Activated T-cell treated with anti-CD3 and anti-CD28 coated beads for 48 hours (primary cell): Measurements from ENCODE around the gene NANOS1.

Experiments used
- DNase-seq: peaks from one replicate; pipeline ENCODE4 v3.0.0-alpha.2; 2020; ENCODE audit warnings: low read depth

The NANOS1 gene

DNA sequence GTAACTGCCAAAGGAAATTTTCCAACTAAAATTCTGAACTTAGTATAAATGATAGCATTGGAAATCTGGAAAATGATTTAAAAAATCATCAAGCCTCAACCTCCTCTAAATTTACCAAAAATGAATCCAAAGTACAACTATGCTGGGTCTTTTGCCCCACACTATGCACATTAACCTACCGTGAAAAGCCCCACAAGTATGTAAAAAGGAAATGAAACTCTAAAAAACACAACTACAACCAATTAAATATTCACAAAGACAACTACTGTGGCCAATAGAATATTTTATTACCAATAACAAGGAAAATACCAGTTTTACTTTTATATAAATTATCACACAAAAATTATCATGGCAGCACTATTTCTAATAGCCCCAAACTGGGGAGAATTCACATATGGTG is 31.8 kb downstream of the NANOS1 start:
- no peak for DNase-seq

DNA sequence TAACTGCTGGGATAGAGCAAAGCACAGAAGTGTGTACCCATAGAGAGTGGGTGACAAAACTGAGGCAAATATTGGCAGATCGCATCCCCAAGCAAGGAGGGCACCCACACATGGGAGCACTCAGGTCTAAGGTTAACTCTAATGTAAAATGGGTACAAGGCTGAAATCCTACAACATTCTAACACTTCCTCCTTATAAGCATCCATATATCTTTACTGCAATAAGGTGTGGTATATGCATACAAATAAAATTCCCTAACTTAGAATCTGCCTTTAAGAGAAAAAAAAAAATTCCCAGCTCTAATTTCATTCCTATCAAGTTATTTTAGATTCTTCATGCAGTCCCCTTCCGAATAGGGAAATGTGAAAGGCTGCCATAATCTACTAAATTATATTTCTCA is 32.4 kb downstream of the NANOS1 start:
- no peak for DNase-seq

DNA sequence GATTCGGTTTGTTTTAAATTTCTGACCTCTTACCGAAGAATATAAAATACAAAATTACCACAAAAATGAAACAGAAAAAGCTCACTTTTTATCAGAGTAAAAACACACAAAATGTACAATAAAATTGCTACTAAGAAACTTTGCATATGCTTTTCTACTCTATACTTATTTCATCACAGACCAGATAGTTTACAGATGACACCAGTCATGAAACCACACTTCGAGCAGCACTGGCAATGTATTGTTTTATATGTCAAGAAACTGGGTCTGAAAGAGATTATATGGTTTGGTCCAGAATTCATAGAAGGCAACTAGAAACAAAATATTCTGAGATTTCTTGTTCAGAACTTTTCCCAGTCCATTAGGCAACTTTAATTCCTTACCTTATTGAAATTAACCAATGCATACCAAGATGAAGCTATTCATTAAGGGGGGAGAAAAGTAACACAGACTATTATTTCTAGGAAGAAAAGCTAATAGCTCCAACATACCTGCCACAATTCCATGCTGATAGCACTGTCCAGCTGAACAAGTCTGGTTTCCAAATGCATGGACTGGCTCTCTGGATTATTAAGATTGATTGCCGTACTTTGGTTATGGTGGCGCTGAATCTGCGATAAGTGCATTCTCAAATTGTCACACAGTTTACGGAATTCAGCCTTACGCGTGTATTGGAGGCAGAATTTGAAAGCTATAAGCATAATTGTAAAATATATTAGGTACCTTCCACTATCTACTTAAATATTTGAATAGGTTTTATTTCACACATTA is 41.1 kb downstream of the NANOS1 start:
- DNase-seq, result no peak

GRCh38 chr10:119073584-119073983 is 44.1 kb downstream of the NANOS1 start:
- DNase-seq, result no peak

GRCh38 chr10:119078422-119079179 is 49.1 kb downstream of the NANOS1 start:
- DNase-seq, result no peak

DNA sequence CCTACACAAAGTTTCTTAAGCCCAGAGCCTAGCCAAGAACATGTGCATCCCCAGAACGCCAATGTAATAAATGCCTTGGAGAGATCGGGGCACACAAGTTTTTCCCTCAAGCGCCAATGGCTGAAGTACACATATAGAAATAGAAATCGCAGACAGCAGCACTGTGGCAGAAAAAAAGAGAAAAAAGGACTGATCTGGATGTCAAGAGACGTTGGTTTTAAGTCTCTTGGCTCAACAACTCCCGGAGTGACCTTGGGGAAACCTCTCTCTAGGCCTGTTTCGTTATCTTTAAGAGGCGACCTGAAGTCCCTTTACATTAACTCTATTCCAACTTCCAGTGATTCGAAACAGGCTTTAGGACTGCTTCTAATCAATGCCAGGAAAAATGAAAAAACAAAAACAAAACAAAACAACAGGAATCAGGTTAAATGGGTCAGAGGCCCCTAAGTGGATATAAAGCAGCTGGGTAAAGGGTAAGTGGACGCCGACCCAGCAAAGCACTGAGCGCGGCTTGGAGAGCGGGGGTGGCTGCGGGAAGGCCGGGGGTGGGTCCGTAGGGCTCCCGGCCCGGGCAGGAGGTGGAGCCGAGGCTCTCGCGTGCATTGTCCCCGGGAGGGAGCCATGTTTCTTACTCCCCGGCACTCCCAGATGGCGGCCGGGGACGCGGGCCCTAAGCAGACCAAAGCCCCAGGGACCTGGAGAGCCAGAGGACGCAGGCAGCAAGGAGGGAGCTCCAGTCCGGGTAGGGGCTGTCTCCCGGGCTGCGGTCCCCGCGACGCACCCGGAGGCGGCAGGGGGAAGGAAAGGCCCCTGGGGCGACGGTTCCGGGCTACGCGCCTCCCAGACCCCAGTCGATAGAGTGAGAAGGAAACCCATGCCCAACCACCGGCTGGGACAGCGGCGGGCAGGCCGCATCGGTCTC is 50.3 kb downstream of the NANOS1 start:
- DNase-seq, result peak; percentile 70

- peak; percentile 95 for DNase-seq
Measured at GRCh38 chr10:119080521-119081259, 51.2 kb downstream of the NANOS1 start, which contains the start of gene EIF3A. Gene EIF3A (minus strand): TSS chr10:119080817. CDS start chr10:119080676, 141 bp downstream.
